Fibroblast of skin of abdomen (primary cell): ENCODE results near the gene SLF2.
"Not testable (repeated sequence)": the region's sequence is repeated elsewhere in the genome, so short reads cannot be mapped to it uniquely, and the experiment has no call there.

Source experiments
- DNase-seq: peaks from one replicate; pipeline ENCODE4 v3.0.0-alpha.2; 2013

SLF2 gene

DNA sequence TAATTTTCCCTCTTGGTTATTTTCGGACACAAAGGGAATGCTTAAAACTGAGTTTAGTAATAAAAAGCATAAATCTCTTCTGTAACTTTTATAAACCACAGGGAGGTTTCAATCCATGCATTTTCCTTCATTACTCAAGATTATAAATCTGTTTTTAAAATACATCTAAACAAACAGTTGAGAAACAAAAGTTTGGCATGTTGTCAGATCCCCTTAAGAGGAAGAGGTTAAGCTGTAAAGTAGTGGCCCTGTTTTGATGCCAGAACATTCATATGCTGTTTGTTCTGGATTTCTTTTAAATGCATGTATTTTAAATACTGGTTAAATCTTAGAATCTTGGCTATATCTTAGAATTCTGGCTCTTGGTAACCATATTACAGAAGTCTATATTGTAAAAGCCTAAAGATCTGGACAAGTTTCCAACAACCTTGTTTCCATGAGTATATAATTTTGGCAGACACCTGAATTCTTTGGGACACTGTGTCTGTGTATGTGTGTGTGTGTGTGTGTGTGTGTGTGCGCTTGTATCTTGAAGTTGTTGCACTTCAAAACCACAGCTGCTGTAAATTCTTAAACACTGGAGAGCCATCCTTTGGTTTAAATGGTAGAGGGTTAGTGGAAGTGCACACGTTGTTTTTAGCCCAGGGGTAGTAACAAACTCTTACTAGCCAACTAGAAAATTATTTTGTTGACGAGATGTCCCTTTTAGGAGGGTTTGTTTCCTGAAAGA, 49.8 kb downstream of the SLF2 start:
- no peak for DNase-seq

DNA sequence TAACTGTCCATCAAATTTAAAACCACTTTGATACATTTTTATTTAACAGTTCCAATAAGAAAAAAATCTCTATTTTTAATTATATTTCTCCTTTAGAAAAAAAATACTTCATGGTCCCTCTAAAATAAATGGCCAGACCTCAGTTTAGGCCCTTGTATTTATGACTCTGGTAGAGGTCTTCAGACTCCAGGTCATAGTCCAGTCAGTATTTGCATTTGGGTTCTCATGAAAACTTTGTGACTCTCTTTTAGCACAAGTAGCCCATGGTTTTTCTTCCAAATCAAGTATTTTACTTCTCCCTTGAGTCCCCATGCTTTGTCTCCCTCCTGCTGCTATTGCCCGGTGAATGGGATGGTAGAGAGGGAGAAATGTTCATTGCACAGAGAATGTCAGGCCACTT, 51.1 kb downstream of the SLF2 start:
- no peak for DNase-seq

DNA sequence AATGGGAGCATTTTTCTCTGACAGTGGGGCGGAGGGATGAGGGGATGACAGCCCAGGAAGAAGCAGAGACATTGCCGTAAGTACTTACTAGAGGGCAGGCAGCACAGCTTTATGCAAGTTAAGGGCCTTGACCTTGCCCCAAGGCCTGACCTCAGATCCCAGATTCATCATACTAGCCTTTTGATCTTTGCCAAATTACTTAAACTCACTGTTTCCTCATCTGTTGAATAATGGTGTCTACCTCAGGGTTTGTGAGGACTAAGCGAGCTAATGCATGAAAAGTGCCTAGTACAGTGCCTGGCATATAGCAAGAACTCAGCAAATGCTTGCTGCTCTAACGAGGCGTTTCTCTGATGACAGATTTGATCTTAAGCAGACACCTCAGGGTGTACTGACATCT, 53.1 kb downstream of the SLF2 start:
- no peak for DNase-seq

DNA sequence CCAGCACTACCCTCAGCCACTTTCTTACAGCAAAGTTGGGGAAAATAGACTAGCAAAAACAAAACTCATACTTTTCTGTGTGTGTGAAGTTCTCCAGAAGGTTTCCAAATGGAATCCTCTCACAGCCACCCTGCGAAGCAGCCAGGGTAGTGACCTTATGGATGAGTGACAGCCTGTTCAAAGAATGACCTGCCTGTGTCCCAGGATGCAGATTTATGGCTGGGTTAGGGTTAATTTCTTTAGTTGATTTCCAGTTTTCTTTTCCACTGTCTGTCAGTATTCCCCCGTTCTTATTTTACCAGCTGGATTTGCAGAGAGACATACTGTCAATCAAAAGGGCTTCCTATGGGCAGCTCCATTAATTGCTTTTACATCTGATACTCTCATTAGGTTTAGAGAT, 54.1 kb downstream of the SLF2 start:
- no peak for DNase-seq

DNA sequence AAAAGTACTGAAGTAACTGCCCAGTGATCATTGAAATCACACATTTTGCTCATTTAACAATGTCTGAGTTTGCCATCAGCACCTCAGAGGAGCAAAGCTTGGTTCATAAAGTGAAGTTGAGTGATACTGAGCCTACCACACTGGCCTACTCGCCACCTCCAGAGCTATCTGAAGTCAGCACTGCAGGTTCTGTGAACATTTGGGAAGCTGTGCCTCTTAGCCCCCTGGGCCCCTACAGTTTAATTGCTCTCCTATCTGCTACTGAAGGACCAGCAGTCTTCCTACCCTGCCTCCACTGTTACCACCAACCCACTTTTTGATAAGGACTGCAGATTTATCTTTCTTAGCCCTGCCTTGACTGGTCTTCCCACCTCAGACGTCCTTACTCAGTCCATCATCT, 54.6 kb downstream of the SLF2 start:
- DNase-seq: no peak

DNA sequence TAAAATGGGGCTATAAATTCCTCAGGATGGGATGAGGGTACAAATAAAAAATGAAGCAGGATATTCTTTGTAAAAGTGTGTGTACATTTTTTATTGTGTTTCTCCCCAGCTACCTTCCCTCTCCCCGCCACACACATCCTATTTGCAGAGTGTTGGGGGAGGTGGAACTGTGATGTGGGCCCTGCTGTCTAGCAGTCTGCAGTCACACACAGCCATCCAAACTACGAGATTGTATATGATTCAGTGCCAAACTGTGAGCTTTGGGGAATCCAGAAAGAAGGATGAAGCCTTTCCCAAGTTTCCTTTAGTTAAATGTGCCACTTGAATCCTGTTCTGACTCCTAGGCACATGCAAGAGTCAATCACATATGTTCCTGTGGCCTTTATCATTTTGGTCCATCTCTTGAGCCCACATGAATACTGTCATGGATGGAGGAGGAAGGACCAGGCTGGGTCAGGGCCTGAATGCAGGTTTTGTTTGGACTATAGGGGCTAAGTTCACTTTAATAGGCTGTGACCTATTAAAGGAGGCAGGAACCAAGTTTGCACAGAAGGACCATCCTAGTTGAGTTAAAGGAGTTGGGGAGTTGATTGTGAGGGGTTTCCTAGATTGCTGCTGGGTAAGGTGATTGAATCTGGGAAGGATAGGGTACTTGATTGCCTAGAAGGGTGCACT, 55.4 kb downstream of the SLF2 start:
- DNase-seq: no peak

DNA sequence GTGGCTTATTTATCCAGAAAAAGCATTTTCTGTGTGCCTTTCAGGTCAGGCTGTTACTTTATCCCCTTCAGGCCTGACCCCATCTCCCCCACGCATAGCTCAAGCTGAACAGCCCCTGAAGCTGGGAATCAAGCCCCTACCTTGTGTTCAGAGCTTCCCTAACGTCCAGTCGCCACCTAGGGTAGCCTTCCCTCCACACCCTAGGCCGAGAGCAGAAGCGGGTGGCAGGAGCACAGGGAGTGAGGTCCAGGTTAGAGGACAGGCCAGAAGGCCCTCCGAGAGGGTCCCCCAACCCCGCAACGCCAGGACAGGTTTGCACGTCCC, 56.1 kb downstream of the SLF2 start:
- DNase-seq: no peak

DNA sequence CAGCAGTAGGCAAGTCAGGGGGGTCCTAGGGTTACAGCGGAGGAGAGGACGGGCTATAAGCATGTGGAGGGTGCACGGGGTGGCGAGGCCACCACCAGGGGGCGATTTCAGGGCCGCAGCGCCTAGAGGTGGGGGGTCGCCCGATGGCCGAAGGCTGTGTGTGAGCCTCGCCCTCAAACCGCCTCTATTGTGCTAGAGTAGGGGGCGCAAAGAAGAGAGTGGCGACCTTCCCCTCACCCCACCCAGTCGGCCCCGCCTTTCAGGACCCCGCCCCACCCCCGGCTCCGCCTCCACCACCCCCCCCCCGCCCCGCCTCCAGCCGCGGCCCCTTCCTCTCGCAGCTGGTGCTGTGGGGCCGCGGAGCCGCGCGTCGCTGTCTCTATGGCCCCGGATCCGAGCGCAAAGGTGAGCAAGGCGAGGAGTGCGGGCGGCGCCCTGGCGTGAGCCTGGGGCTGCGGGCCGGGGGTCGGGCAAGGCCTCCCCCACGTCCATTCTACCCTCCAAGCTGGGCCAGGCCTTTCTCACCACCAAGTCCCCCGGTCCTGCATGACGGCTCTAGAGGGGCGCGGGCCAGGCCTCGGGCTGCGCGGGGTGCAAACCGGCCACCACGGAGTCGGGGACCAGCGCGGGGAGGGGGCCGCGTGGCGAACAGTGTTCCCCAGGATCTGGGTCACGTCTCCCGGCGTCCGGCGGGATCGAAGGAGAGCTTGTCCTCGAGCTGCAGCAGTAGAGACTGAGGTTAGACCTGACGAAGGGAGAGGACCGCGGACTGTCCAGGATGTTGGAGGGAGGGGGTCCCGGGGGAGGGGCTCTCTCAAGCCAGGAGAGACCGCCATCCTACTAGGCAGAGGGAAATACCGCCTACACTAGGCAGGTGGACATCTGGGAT, 56.7 kb downstream of the SLF2 start, which contains the start of gene SEMA4G:
SEMA4G (plus strand) TSS at position 318 of the 889 bp plus-strand sequence. CDS start 3,409 bp downstream, outside the sequence.
- peak; percentile 30 for DNase-seq

DNA sequence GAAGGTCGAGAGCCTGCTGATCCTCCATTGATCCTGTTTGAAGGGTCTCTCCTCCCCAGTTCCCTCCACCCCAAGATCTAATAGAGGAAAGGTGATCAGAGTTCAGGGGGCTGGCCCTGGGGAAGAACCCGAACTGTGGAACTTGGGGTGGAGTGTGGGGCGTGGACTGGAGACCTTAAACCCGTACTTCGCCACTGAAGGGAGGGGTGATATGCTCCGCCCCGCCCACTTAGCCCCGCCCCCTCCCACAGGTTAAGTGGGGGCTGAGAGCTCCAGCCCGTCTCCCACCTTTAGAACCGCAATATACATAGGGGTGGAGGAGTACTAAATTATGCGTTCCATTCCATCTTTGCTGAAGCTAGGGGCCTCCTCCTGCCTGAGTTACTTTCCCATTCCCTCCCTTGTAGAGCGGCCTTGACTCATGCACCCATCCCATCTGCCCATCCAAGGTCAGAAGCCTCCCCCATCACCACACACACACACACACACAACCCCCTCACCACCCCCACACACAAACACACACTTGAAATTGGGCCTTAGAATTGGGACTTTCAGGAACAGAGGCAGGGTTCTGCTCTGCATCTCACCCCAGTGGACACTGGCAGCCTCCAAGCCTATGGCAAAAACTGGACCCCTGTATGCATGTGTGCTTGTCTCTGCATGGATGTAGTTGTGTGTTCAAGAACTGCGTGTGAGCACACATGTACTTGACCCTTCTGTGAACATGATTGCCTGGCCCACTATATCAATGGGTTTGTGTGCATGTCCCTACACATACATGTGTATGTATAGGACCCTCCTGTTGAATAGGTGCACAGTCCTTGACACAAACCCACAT, 57.5 kb downstream of the SLF2 start:
- no peak for DNase-seq

DNA sequence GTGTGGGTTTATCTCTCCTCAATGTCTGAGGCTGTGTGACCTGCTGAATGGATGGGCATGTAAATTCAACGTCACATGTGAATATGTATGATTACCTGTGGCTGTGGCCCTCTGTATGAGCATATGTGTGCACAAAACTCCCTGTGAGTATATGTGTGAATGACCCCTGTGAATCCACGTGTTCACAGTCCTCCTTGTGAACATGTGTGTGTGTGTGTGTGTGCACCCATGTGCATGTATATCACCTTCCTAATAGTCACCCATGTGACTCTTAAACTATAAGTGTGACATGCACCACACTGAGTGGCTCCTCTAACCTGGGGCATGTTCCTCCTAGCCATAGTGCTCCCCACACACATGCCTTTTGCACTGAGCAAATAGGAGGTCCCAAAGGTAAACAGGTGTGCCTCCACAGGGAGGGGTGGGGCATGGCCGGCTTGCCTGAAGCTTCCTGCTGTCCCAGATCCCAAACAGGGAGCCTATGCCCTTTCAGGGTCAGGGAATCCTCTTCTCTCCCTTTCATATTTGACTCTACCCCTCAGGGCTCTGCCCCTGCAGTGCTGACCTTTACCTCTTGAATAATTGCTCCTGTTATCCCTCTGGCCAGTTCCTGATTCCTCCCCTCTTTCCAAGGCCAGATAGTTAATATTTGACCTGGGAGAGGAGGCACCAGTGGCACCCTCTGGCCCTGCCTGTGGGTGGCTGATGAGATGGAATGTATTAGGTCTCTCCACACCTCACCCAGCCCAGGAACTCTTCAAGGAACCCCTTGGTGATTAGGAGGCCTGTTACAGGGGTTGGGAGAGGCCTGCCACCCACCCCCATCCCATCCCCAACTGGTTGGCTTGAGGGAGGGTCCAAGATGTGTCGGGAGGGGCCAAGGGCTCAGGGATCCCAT, 58.4 kb downstream of the SLF2 start:
- no peak for DNase-seq

DNA sequence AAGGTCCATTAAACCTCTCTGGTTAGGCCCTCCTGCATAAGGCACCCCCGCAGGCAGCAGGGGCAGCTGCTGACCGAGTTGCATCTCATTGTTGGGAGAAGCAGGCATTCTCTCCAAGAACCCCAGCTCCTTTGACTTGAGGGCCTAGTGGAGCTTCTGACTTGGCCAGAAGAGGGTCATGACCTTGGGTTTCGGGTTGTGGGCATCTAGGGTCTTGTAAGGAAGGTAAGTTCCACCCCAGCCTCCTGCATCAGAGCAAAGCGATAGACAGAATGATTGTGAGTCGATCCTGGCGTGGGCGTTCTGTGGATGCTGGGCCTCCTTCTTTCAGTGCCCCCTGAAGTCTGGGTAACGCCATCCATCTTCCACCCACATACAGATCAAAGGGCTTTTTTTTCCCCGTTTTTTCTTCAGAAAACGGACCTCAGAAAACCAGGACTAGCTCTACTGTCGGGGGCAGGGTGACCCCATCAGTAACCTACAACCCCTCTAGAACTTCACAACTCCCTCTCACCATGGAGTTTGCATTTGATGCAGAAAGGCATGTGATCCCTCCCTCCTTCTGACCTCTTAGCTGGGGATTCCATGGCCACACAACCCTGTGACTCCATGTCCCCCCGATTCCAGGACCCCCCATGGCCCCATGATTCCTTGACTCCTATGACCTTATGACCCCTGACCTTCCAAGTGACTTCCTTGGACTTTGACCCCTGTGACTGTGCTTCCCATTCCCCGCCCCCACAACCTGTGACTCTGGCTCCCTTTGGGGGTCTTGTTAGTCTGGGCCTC, 59.5 kb downstream of the SLF2 start:
- no peak for DNase-seq

DNA sequence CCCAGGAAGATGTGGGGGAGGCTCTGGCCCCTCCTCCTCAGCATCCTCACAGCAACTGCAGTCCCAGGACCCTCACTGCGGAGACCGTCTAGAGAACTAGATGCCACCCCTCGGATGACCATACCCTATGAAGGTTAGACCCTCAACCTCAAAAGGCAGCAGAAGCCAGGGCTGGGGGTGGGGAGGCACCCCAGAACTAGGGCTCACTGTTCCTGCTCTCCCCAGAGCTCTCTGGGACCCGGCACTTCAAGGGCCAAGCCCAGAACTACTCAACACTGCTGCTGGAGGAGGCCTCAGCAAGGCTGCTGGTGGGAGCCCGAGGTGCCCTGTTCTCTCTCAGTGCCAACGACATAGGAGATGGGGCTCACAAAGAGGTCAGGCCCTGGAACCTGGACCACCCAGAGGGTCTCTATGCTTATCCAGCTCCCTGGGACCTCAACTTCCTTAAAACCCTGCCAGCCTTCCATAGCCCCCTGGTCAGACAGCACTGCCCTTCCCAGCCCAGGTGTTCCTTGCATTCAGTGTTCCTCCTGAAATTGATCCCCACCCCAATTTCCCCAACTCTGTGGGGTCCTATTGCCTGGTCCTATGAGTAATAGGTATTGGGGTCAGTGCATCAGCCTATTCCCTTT, 60.3 kb downstream of the SLF2 start:
- no peak for DNase-seq

DNA sequence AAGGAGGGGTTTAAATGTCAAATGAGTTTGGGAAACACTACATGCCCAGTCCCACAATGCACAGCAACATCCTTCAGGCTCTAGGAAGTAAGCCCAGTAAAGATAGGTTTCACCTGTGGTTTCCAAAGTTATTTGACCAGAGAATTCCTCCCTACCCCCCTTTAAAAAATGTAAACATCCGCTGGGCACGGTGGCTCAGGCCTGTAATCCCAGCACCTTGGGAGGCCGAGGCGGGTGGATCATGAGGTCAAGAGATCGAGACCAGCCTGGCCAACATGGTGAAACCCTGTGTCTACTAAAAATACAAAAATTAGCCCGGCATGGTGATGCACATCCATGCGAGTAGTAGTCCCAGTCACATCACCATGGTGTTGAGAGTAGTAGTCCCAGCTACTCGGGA, 62.6 kb downstream of the SLF2 start:
- not testable (repeated sequence) for DNase-seq

DNA sequence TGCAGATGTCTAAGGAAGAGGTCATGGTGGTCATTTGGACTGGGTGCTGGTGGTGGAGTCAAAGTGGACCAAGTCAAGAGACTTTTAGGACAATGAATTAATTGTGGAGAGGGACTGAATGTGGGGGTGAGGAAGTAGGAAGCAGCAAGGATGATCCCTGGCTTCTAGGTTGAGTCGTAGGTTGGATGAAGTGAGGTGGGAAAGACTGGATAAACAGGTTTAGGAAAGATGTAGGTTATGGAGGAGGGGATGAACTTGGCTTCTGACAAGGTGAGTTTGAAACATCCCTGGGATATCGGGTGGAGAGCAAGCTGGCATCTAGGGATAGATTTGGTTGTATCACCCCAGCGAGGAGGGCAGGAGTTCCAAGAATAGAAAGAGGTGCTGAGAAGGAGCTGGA, 64.1 kb downstream of the SLF2 start:
- no peak for DNase-seq

DNA sequence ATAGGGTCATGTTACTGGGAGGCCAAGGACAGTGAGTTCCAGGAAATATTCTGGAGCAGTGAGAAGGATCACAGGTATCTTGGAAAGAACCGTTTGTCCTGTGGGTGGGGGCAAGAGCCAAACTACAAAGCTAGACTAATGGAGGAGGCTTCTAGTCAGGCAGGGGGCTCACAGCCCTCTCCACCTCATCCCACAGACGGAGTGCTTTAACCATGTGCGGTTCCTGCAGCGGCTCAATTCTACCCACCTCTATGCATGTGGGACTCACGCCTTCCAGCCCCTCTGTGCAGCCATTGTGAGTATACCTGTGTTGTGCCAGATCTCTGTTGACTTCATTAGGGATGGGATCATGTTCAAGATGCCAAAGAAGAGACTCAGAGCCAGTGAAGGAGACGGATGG, 64.7 kb downstream of the SLF2 start:
- no peak for DNase-seq

DNA sequence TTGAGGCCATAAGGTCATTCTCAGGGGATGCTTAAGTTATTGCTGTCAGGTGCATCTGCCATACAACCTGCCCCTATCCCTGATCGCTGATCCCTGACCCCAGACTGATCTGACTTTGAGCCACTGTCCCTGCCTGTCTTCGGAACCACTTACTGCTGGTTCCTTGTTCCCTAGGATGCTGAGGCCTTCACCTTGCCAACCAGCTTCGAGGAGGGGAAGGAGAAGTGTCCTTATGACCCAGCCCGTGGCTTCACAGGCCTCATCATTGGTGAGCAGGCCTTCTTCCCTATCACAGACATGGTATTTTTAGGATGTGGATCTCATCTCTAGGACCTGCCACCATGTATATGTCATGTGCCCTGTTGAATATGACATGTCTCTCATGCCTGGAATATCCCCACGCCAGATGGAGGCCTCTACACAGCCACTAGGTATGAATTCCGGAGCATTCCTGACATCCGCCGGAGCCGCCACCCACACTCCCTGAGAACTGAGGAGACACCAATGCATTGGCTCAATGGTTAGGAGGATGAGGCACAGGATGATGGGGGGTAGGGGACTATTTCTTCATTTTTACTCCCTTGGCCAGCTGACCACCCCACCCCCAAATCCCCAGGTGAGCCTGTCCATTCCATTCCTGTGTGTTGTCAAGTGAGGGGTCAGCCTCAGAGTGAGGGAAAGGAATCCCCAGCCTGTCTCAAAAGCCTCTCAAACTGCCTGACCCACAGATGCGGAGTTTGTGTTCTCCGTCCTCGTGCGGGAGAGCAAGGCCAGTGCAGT, 65.5 kb downstream of the SLF2 start:
- no peak for DNase-seq

DNA sequence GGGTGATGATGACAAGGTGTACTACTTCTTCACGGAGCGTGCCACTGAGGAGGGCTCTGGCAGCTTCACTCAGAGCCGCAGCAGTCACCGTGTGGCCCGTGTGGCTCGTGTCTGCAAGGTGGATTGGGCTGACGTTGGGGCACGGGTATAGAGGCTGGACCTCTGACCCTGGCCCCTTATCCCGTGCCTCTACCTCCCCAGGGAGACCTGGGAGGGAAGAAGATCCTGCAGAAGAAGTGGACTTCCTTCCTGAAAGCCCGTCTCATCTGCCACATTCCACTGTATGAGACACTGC, 66.1 kb downstream of the SLF2 start:
- DNase-seq: no peak

DNA sequence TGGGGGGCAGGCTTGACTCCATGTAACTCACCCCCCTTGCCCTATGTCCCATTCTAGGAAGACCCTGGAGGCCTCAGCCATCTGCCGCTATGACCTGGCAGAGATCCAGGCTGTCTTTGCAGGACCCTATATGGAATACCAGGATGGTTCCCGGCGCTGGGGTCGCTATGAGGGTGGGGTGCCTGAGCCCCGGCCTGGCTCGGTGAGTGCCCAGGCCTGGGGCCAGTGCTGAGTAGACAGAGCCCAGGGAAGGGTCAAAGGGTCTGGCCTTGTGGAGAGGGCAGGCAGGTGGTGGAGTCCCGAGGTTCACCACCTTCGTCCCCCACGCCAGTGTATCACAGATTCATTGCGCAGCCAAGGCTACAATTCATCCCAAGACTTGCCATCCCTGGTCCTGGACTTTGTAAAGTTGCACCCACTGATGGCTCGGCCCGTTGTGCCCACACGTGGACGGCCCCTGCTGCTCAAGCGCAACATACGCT, 67.1 kb downstream of the SLF2 start:
- no peak for DNase-seq

DNA sequence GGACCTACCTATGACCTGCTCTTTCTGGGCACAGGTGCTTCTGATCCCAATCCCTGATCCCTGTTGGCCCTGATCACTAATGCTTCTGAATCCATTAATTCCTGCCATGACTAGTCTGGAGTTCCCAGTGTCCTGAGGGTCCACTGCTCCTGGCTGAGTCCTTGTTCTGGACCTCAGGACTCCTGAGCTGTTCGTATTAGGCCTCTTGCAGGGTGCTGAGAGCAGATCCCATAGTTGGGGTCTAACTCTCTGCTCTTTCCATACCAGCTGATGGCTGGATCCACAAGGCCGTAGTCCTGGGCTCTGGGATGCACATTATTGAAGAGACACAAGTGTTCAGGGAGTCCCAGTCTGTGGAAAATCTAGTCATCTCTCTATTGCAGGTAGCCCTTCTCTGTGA, 67.5 kb downstream of the SLF2 start:
- DNase-seq: no peak
